Tibial nerve (tissue), 4 donors: ENCODE results near the gene CHN2. TPM values are rescaled to one million over a fixed set of nuclear protein-coding genes. Genes with fewer than 3 reads are reported as not detected.

Source experiments
- DNase-seq, 2 donors: peaks; one replicate each; pipeline ENCODE4 v3.0.0-alpha.2; 2019; ENCODE audit warnings: low spot score in 2 of 2
- H3K27ac ChIP-seq, 4 donors: fragments of 200-600 bp; sonication (generic) in 3 of 4; one replicate each; pipeline ENCODE4 v1.5.1; 2017 to 2019; ENCODE audit warnings: mild to moderate bottlenecking in 1 of 4
- H3K27me3 ChIP-seq, 2 donors: fragments of 200-600 bp; sonication (generic) in 1 of 2; one replicate each; pipeline versions ENCODE4 v1.5.1 to v1.6.0; 2017 to 2019
- H3K36me3 ChIP-seq, 3 donors: fragments of 200-600 bp; sonication (generic); one replicate each; pipeline ENCODE4 v1.5.1; 2018 to 2019
- H3K4me1 ChIP-seq, 4 donors: fragments of 200-600 bp; sonication (generic) in 3 of 4; one replicate each; pipeline ENCODE4 v1.5.1; 2017 to 2019
- H3K4me3 ChIP-seq, 4 donors: fragments of 200-600 bp; sonication (generic) in 3 of 4; one replicate each; pipeline ENCODE4 v1.5.1; 2017 to 2019; ENCODE audit warnings: mild to moderate bottlenecking in 1 of 4, moderate library complexity in 1 of 4
- H3K9me3 ChIP-seq, 4 donors: fragments of 200-600 bp; sonication (generic) in 3 of 4; one replicate each; pipeline ENCODE4 v1.5.1; 2017 to 2019
- CTCF ChIP-seq, 5 experiments: fragments of 200-600 bp in 3 of 5; fragments of 450-650 bp in 2 of 5; sonication (generic) in 3 of 5; IDR thresholded peaks; one replicate each; pipeline ENCODE4 v1.5.1; 2016 to 2019; ENCODE audit warnings: antibody characterized with exemption in 5 of 5, mild to moderate bottlenecking in 3 of 5, moderate library complexity in 2 of 5
- EP300 ChIP-seq, 2 donors: sonication (generic); formaldehyde crosslinking; IDR thresholded peaks; one replicate each; pipeline ENCODE4 v1.6.1; 2017; ENCODE audit warnings: antibody characterized with exemption in 2 of 2, mild to moderate bottlenecking in 1 of 2
- POLR2A ChIP-seq, 2 donors: fragments of 450-650 bp; IDR thresholded peaks; one replicate each; pipeline ENCODE4 v1.6.1; 2017; ENCODE audit warnings: antibody characterized with exemption in 2 of 2, mild to moderate bottlenecking in 2 of 2, moderate library complexity in 2 of 2
- WGBS, 2 donors: methylation state at CpG; one replicate each; pipeline ENCODE4 v1.1.5; 2018; 5-methylcytosine and 5-hydroxymethylcytosine counted together
- total RNA-seq, 4 donors: library from RNA; depleted of rRNA; stranded (reverse); fragments of >200 nt; gene quantifications; one replicate each; pipeline ENCODE4 v1.1.0, GENCODE V29; 2016

The CHN2 gene
- total RNA-seq, 4 donors from 2014 or later: 3.9 to 12.6 (median 7.0) TPM

- no peak overlapping the region for H3K27ac ChIP-seq
- H3K36me3 ChIP-seq: no peaks in the 10 kb centered on the region
- DNase-seq: no peak
- TF ChIP-seq EP300 (IDR thresholded peaks at IDR 0.05): no peak
- TF ChIP-seq CTCF (IDR thresholded peaks at IDR 0.05): no peak
- no peak for TF ChIP-seq POLR2A (IDR thresholded peaks at IDR 0.05)
- no peaks in the 10 kb centered on the region for H3K27me3 ChIP-seq
- H3K4me3 ChIP-seq: no peak overlapping the region
- no peaks in the 10 kb centered on the region for H3K4me1 ChIP-seq
- H3K9me3 ChIP-seq: no peaks in the 10 kb centered on the region
- WGBS, 2 donors: 78 to 79% methylated on average over 3 of the region's 3 CpGs
These were observed 35.4 kb downstream of the CHN2 start for GRCh38 chr7:29229946-29230345.

GRCh38 chr7:29230871-29231345 is 36.3 kb downstream of the CHN2 start:
- no peak overlapping the region for H3K27ac ChIP-seq
- WGBS, 2 donors: 89 to 92% methylated on average over 6 of the region's 6 CpGs
- H3K4me3 ChIP-seq: no peak overlapping the region
- H3K9me3 ChIP-seq: no peaks in the 10 kb centered on the region
- H3K27me3 ChIP-seq: no peaks in the 10 kb centered on the region
- H3K36me3 ChIP-seq: no peaks in the 10 kb centered on the region
- TF ChIP-seq CTCF (IDR thresholded peaks at IDR 0.05) (no peak), EP300 (IDR thresholded peaks at IDR 0.05) (no peak), POLR2A (IDR thresholded peaks at IDR 0.05) (no peak)
- no peaks in the 10 kb centered on the region for H3K4me1 ChIP-seq
- DNase-seq: no peak

- no peaks in the 10 kb centered on the region for H3K36me3 ChIP-seq
- no peaks in the 10 kb centered on the region for H3K9me3 ChIP-seq
- H3K4me1 ChIP-seq: no peaks in the 10 kb centered on the region
- TF ChIP-seq EP300 (IDR thresholded peaks at IDR 0.05) (no peak), POLR2A (IDR thresholded peaks at IDR 0.05) (no peak), CTCF (IDR thresholded peaks at IDR 0.05) (no peak)
- no peak overlapping the region for H3K27ac ChIP-seq
- no peaks in the 10 kb centered on the region for H3K27me3 ChIP-seq
- DNase-seq: no peak
- 42 to 48% methylated on average over 4 of the region's 4 CpGs for WGBS, 2 donors
- no peak overlapping the region for H3K4me3 ChIP-seq
These were observed 37.2 kb downstream of the CHN2 start for GRCh38 chr7:29231671-29232232.

GRCh38 chr7:29234438-29234837 is 39.9 kb downstream of the CHN2 start:
- TF ChIP-seq EP300 (IDR thresholded peaks at IDR 0.05) (no peak), POLR2A (IDR thresholded peaks at IDR 0.05) (no peak), CTCF (IDR thresholded peaks at IDR 0.05) (no peak)
- no peak overlapping the region for H3K4me3 ChIP-seq
- no peaks in the 10 kb centered on the region for H3K27me3 ChIP-seq
- 72 to 78% methylated on average over 2 of the region's 2 CpGs for WGBS, 2 donors
- no peak overlapping the region for H3K27ac ChIP-seq
- no peaks in the 10 kb centered on the region for H3K36me3 ChIP-seq
- no peaks in the 10 kb centered on the region for H3K9me3 ChIP-seq
- peaks cover 0 to 4% (median 0%) of the 10 kb centered on the region in 4 donors for H3K4me1 ChIP-seq
- no peak for DNase-seq

GRCh38 chr7:29236071-29236580 is 41.6 kb downstream of the CHN2 start:
- Histone ChIP-seq H3K4me3 (no peak overlapping the region), H3K36me3 (no peaks in the 10 kb centered on the region), H3K27me3 (no peaks in the 10 kb centered on the region), H3K27ac (no peak overlapping the region), H3K4me1 (peaks cover 0 to 4% (median 0%) of the 10 kb centered on the region in 4 donors), H3K9me3 (no peaks in the 10 kb centered on the region)
- TF ChIP-seq EP300 (IDR thresholded peaks at IDR 0.05) (no peak), CTCF (IDR thresholded peaks at IDR 0.05) (no peak)
- WGBS, 2 donors: 94 to 100% methylated on average over 1 of the region's 1 CpG
- DNase-seq: no peak
